Renal cortex interstitium (tissue), 11 donors: ENCODE measurements around the gene SLC45A1. TPM values are rescaled to one million over a fixed set of nuclear protein-coding genes. Genes with fewer than 3 reads are reported as not detected.

Experiments used
- DNase-seq, 11 donors: peaks; one replicate each; pipeline ENCODE4 v3.0.0-alpha.2; 2013; ENCODE audit warnings: low read depth in 9 of 11, low spot score in 4 of 11; ENCODE audit errors: extremely low read depth in 1 of 11
- polyA plus RNA-seq, 3 donors: library from polyadenylated mRNA; unstranded; fragments of 120-200 nt; gene quantifications; one replicate each; pipeline ENCODE4 v1.2.1, GENCODE V29; 2013; ENCODE audit not compliant: insufficient read length in 3 of 3

Gene SLC45A1
- polyA plus RNA-seq, 3 donors = 2.6 to 3.4 (median 3.0) TPM

GRCh38 chr1:8359617-8360481 is 41.9 kb downstream of the SLC45A1 start:
- DNase-seq = no peak

- DNase-seq = no peak
Observed at GRCh38 chr1:8360493-8361197, 42.7 kb downstream of the SLC45A1 start.

DNA sequence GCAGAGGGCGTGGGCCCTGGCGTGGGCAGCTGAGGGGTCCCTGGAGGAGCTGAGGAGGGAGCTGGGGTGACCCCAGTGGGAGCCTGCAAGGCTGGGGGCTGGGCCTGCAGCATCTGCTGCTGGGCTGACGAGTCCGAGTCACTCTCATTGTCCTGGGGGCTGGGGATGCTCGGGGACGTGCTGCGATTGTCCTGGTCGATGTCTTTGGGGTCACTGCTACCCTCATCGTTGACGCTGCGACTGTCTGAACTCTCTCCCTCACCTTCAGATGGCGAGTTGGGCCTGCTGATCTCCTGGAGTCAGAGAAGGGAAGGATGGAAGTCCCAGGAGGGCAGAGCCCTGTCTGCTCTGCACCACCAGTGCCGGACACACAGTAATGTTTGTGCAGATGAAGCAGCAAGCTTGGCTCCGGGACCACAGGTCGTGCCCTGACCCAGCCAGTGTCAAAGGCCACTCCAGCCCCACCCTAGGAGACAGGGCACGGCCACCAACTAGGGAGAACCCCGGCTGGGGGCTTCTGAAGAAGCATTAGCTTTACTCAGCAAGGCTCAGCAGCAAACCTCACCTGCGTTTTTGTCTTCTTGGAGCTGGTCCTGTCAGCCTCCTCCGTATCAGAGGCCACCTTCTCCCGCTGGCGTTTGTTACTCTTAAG is 43.4 kb downstream of the SLC45A1 start:
- no peak for DNase-seq

DNA sequence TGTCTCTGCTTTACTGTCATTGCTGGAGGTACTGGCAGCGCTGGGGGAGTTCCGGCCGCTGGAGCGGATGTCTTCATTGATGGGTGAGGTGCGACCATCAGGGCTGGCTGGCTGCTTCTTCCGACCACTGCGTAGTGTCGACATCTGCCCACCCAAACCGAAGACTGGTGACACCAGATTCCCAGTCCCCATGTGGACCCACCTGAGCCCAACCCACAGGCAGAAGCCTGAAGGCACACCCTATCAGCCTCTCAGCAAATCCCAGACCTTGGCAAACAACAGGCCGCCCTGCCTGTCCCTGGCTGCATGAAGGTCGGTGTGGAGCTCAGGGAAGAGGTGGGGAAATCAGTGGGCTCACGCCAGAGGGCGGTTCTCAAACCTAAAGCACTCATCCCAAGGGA is 44.8 kb downstream of the SLC45A1 start:
- DNase-seq = no peak

GRCh38 chr1:8363186-8363766 is 45.4 kb downstream of the SLC45A1 start:
- no peak for DNase-seq

DNA sequence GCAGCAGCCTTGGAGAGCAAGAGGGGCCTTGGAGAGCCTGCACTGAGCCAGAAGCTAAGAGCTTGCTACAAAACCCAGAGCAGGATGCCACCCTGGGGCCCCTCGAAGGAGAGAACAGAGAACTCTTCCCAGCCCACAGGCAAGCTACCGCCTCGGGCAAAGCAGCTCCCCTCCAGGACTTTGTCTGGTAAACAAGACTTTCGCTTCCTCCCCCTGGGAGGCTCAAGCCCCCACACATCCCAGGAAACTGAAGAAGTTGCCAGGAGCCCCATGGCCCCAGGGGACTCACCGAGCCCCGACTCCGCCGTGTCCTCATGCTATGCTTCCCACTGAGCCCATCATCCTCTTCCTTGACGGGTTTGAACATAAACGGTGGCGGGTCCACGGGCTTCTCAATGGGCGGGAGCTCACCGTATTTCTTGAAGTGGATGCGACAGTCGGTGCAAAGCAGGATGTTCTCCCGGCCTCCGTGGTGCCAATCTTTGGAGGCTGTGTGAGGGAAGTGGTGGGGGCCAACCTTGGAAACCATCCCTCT is 45.9 kb downstream of the SLC45A1 start:
- DNase-seq = no peak

DNA sequence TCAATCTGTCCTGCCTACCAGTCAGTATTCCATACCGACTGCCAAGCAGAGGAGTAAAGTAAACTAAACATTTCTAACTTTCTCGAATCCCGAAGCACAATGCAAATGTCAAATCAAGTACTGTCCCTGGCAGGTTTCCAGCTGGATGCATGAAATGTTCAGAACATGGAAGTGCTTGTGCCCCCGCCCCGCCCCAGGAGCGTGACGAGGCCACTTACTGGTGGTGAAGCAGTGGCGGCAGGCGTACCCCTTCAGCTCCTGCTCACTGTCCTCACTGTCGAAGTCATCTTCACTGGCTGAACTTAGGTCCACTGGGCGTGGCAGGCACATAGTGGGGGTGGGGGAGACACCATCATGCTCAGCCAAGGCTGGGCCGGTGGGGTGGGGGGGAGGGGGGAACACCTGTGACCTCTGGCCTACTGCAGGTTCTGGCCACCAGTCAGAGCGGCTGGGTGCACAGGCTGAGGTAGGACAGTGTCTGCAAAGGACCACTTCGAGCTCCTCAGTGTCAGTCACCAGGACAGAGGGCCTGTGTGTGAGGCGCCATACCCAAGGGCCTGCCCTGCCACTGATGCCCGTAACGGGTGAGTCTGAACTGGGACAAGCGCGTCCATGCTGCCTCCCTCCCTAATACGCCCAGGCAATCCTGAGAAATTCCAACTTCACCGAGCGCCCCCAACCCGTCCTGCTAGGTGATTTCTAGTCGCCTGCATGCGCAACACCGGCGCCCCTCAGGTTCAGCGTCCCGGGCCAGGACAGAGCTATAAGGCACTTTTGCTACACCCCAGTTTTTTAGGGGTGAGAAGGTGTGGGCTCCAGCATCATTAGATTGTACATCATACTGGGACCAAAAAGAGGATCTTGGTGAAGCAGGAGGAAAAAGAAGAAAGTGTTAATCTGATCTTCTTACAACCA is 46.9 kb downstream of the SLC45A1 start:
- DNase-seq = no peak

- DNase-seq = no peak
Observed at GRCh38 chr1:8365661-8366362, 47.9 kb downstream of the SLC45A1 start.

DNA sequence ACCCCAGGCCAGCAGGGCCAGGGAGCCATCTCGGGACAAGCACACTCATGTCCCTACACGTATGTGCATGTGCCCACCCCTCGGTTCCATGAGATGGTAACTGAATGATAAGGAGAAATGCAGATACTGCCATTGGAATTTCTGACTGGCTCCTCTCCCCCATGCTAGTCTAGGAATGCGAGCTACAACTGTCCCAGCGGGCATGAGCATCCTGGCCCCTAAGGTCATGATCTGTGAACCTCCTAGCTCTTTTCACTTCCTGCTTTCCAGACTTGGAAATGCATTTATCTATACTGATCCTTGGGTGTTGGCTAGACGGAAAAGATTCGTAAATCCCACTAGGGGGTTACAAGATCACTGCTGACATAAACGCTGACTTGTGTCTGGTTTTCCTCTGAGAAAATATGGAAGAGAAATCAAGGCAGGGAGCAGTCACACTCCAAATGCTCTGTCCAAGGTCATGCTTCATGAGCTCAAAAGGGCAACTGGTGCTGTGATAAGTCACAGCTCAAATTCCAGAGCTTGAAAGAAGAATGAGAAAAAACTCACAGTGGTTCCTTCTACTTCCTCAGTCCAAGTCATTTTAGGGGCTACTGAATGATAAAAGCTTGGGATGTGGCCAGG is 49.8 kb downstream of the SLC45A1 start:
- no peak for DNase-seq

DNA sequence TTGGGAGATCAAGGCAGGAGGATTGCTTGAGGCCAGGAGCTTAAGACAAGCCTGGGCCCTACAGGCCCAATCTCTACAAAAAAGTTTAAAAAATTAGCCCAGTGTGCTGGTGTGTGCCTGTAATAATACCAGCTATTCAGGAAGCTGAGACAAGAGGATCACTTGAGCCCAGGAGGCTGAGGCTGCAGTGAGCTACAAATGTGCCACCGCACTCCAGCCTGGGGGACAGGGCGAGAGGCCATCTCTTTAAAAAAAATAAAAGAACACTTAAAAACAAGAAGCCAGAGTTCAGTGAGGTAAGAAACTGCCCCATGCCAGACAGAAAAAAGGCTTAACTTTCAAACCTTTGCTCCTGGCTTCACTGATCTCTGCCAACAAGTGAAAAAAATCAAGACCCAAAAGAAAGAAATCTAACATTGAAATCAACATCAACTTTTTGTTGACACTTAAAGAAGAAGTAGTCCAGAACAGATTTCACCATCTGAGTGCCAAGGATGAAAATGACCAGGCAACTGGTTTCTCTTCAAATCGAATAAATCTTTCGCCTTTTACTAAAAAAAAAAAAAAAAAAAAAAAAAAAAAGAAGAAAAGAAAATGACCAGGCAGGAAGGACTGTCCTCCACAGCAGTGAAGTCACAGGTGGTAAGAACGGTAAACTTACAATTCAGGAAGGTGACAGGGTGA is 51.2 kb downstream of the SLC45A1 start:
- no peak for DNase-seq

DNA sequence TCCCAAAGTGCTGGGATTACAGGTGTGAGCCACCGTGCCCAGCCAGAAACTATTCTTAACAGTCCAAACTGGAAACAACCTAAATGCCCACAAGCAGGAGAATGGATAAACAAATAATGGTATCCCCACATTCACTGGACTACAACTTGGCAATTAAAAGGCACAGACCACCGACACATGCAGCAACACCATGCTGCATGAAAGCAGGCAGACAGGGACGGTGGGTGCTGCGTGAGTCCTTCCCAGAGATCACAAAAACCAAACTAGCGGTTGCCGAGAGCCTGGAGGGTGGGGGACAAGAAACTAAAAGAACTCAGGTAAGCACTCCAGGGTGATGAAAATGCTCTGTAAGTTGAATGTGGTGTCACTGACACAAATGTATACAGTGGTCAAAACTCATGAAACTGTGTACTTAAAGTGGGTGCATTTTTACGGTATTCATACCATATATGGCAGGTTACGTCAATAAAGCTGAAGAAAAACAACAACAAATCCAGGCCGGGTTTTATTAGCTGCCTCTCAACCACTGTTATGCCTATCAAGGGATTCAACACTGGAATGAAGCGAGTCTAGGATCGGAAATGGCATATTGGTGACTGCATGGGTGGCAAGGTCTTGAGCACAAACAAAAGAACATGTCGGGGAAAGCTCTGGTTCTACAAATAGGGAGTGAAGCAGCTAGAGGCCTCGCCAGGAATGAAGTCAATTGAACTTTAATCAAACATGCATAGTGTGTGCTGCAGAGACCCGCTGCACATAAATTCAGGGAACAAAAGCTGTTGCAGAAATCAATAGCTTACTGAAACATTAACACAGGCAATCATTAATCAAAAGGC is 52.4 kb downstream of the SLC45A1 start:
- no peak for DNase-seq

- no peak for DNase-seq
Observed at GRCh38 chr1:8370905-8371315, 53.0 kb downstream of the SLC45A1 start.

GRCh38 chr1:8371372-8371991 is 53.6 kb downstream of the SLC45A1 start:
- no peak for DNase-seq

DNA sequence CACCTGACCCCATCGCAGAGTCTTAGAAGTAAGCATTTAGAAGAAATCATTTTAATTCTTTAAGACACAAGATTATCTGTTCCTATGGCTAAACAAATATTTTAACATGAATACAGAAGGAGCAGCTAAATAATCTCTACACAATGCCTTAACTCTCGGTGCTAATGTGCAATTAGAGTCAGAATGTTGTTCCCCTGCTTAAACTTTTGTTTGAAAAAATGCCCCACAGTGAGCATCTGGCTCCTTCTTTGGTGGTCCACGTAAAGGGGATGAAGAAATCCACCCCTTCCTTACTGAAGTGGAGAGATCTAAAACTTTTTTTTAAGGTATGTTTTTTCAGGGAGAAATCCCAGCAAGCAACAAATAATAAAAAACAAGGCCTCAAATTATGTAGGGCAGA is 55.2 kb downstream of the SLC45A1 start:
- DNase-seq = no peak

DNA sequence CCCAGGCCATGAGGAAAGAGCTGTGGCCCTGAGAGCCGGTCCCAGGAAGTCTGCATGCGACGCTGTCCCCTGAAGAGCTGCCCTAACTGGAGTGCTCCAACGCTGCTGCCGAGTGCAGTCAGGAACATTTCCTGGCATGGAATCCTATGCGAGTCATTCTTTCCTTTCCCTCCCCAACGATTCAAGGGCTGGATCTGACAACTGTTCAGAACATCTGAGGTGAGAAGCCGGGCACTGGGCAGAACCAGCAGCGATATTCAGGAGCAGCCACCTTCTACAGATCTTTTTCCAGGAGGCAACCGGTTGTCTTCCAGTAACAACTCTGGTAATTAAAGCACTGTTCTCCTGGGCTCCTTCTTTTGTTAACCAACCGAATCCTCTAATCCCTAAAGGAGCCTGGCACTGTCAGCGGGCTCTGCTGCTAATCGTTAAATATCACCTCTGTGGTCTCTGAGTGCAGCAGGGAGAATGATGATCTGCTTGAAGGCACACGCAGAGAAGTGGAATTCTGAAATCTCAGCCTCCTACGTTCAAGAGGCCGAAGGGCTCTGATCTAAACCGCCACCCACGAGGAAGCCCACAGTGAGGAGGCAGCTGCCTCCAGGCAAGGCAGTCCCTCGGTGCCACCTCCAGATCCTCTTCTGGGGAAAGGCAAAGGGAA is 55.8 kb downstream of the SLC45A1 start:
- DNase-seq = no peak
